Spleen (tissue), 7 donors: Measurements from ENCODE around the gene TSHZ3.

Experiments
- CTCF ChIP-seq, 11 experiments: fragments of 200-600 bp in 7 of 11; fragments of 450-650 bp in 4 of 11; sonication (generic) in 4 of 11; IDR thresholded peaks in 8 of 11; conservative IDR thresholded peaks in 3 of 11; 1 replicate in 7 of 11; 2 replicates in 4 of 11; pipeline versions ENCODE4 v1.4.0 to v1.8.0; 2016 to 2021; ENCODE audit warnings: antibody characterized with exemption in 11 of 11, inconsistent platforms in 4 of 11, mild to moderate bottlenecking in 1 of 11
- POLR2A ChIP-seq, 3 donors: fragments of 450-650 bp; IDR thresholded peaks; one replicate each; pipeline ENCODE4 v1.5.1; 2017; ENCODE audit warnings: antibody characterized with exemption in 3 of 3, mild to moderate bottlenecking in 1 of 3
- POLR2AphosphoS5 ChIP-seq, 3 donors: sonication (generic); formaldehyde crosslinking; IDR thresholded peaks; one replicate each; pipeline ENCODE4 v1.5.1; 2017; ENCODE audit warnings: antibody characterized with exemption in 3 of 3
- donor health status: DM: no; HTN: no; CAD: no; lungs with moderate emphysema.
- donor health status: DM: no; HTN: no; CAD: no.
- donor health status: DM: no; HTN: no; CAD: no.

- TF ChIP-seq POLR2AphosphoS5 (IDR thresholded peaks at IDR 0.05) (no peak), POLR2A (IDR thresholded peaks at IDR 0.05) (no peak), CTCF (IDR thresholded peaks at IDR 0.05 in 8 of 11, conservative IDR thresholded peaks at IDR 0.05 in 3 of 11) (no peak)
These were observed 93.2 kb downstream of the TSHZ3 start for GRCh38 chr19:31255831-31256592.
